Stimulated activated CD8-positive, alpha-beta memory T cell treated with anti-CD3 and anti-CD28 coated beads, Interleukin-4, amount 100 ng/mL, for 1 hour (primary cell): Measurements from ENCODE around the gene C17orf58.
A peak's percentile ranks its signal among the peaks of the same experiment; 100 is the strongest.
"Not testable (repeated sequence)": the region's sequence is repeated elsewhere in the genome, so short reads cannot be mapped to it uniquely, and the experiment has no call there.

Experiments used
- DNase-seq, 2 donors: peaks; one replicate each; pipeline ENCODE4 v3.0.0-alpha.2; 2020; ENCODE audit warnings: low read depth in 2 of 2, low spot score in 1 of 2

C17orf58 gene

GRCh38 chr17:68004201-68004600, 7.9 kb upstream of the C17orf58 start:
- DNase-seq, result no peak

GRCh38 chr17:67999291-67999911, 3.1 kb upstream of the C17orf58 start:
- DNase-seq, result no peak

- no peak for DNase-seq
Measured at GRCh38 chr17:67998466-67998865, 2.2 kb upstream of the C17orf58 start.

DNA sequence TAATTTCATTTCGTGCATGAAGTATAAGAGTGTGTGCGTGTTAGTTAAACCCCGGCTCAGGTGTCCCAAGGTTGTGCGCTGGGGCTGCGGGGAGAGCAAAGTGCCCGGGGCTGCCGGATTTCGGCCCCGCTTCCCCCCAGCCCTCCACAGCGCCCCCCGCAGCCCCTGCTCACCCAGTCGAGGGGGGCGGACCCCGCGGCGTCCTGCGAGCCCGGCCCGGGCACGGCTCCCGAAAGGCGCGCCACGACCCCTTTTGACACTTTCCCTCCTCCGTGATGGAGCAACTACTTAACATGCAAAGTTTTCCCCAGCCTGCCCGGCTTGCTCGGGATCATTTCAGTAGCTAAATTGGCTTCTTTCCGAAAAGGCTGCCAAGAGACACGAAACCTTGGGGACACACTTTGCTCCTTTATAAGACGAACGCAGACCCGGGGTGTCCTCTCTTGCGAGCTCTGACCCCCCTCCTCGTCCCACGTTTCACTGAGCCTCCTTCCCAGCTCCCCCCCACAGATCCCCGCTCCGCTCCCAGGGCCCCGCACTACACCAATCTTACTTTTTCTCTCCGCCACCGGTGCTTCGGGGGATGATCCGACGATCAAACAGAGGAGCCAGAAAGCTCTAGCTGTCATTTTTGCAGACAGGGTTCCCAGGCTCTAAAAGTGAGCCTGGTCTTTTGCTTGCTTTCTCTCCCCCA, 552 bp downstream of the C17orf58 start:
- DNase-seq, result no peak

GRCh38 chr17:67994817-67995569, 1.3 kb downstream of the C17orf58 start:
- no peak for DNase-seq

DNA sequence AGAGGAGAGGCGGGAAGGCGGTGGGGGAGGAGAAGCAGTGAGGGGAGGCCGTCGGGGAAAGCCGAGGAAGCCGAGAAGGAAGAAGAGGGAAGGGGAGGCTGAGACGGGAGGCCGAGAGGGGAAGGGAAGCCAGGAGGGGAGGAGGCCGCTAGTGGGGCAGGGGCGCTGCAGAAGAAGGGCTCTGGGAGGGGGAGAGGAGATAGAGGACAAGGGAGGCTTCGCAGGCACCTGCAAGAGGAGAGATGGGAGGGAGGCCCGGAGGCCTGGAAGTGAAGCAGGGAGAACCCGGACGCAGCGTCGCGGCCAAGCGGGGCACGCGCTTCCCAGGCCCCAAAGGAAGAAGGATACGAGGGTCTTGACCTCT, 2.3 kb downstream of the C17orf58 start:
- DNase-seq, result no peak

DNA sequence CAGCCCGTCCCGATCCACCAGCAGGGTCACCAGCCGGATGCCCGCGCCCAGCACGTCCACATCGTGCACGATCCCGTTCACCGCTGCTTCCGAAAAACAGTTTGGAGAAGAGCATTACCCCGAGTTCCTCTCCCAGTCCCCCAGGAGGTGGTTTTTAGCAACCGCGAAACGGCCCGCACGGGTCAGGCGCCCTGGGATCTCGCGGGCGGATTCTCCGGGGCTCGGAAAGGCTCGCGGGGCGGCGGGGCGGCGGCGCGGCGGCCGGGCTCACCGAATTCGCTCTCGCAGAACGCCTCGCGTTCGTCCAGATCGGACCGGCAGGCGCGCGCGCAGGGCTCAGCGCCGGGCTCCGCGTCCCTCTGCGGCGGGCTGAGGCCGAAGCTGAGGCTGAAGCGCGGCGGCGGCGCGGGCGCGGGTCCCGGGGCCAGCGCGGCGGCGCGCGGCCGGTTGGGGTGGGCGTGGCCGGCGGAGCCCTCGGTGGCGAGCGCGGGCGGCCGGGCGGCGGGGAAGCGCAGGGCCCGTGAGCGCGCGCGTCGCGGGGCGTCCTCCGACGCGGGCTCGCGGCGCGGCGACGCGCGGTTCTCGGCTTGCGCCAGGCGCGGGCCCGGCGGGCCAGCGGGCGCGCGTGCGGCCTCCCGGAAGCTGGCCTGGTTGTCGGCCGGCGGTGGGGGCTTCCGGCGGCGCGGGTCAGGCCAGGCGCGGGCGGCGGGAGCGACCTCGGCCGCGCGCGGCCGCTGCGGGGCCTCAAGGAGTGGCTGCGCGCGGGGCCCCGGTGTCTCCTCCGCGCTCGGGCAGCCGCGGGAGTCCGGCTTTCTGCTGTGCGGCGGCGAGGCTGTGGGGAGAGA, 2.9 kb downstream of the C17orf58 start:
- peak; percentile 35 to 39 for DNase-seq

GRCh38 chr17:67992548-67993152, 3.6 kb downstream of the C17orf58 start:
- no peak for DNase-seq

GRCh38 chr17:67990909-67991308, 5.4 kb downstream of the C17orf58 start:
- DNase-seq, result no peak

GRCh38 chr17:67983383-67983688, 12.9 kb downstream of the C17orf58 start:
- no peak for DNase-seq

DNA sequence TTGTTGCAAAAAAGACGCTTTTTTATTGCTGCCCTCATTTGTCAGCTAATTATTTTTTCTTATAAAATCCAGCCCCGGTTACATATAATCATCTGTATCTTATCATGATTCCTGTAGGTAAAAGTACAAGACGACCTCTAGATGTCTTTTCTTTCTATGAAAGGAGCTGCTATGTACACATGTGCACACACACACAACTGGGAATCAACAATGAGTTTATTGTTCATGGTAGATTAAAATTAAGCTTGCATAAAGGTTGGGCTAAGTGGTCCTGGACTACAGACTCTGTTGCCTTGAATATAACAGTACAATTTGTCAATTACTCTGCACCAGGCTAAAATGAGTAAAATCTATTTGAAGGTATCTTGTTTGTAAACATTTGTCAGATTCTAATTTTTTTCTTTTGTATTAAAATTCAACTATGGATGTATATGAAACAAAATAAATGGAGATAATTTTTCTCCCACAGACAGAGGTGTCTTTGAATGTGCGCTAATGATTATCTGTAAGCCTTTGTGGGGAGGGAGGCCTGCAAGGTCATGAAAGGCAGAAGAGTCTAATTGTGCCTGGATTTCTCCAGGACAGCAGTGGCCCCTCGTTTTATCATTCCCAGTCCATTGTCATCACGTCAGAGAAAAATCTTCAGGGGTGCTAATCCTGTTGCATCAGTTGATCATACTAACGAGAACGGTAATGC, 13.4 kb downstream of the C17orf58 start:
- no peak for DNase-seq

DNA sequence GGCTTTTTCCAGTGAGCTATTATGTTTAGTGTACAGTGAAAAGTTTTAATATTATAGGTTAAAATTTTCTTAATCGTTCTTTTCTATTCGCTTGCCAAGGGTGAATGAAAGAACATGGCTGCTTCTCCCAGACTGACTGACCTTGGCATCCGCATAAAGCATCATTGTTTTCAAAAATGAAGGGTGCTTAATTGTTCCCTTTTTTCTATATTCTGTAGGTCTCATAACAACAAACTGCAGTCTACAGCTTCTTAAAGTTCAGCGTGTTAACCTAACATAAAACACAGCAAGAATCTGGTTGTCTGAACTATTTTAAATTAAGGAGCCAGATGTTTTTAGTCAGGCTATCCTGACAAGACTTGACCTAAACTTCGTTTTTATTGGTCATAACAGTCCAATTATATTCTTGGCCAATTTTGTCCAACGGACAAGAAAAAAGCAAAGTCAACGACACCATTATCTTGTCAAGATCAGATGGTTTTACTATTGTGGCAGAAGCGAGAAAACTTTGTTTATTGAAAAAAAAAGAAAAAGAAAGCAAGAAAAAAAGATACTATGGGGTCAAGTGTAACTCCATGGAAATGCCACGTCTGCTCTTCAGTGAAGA, 14.1 kb downstream of the C17orf58 start:
- DNase-seq, result no peak

DNA sequence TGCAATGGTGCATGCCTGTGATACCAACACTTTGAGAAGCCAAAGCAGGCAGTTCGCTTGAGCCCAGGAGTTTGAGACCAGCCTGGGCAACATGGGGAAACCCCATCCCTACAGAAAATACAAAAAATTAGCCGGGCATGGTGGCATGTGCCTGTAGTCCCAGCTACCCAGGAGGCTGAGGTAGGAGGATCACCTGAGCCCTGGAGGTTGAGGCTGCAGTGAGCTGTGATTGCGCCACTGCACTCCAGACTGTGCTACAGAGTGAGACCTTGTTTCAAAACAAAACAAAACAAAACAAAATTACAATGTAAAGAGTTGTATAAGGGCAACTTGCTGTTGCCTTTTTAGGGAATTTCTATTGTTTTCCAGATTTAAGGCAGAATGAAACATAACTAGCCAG, 15.4 kb downstream of the C17orf58 start:
- DNase-seq, result not testable (repeated sequence)

GRCh38 chr17:67980456-67980855, 15.8 kb downstream of the C17orf58 start:
- DNase-seq, result no peak

GRCh38 chr17:67976306-67976705, 20.0 kb downstream of the C17orf58 start:
- DNase-seq, result not testable (repeated sequence)

- no peak for DNase-seq
Measured at GRCh38 chr17:67974598-67975066, 21.6 kb downstream of the C17orf58 start.

- no peak for DNase-seq
Measured at GRCh38 chr17:67974185-67974584, 22.1 kb downstream of the C17orf58 start.

- DNase-seq, result no peak
Measured at GRCh38 chr17:67970783-67971182, 25.5 kb downstream of the C17orf58 start.

- DNase-seq, result peak; percentile 45 to 52
Measured at GRCh38 chr17:67963145-67963572, 33.1 kb downstream of the C17orf58 start.

DNA sequence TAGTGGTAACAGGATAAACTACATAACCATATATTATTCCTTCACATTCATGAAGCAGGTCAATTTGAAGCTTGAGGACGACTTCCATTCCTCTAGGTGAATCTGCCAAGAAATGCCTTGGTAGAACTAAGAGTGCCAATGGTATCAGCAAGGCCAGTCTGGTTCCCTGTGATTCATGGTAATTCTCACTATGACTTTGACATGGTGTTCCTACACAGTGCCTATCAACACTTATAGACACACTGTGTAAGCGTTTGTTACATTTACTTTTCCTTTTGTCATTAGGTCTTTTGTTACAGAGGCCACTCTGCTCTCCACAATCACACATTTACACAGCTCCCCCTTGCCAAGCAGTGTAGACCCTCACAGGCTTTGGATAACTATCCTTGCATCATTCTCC, 34.1 kb downstream of the C17orf58 start:
- not testable (repeated sequence) for DNase-seq
